GM23338 (cell line): ENCODE results near the gene FASN.

Experiments used
- CREB1 ChIP-seq: fragments of 250-450 bp; sonication (Bioruptor Pico); IDR thresholded peaks from 2 replicates; pipeline ENCODE4 v1.5.0; 2020; ENCODE audit warnings: low read depth, mild to moderate bottlenecking, moderate library complexity
- CTCF ChIP-seq, 2 experiments: fragments of 200-600 bp in 1 of 2; sonication (generic) in 1 of 2; conservative IDR thresholded peaks; 2 replicates each; pipeline versions ENCODE4 v1.5.1 to v1.6.1; 2016 to 2017; ENCODE audit warnings: antibody characterized with exemption in 2 of 2, low read depth in 2 of 2, mild to moderate bottlenecking in 2 of 2, moderate library complexity in 1 of 2
- ETS1 ChIP-seq: IDR thresholded peaks from 2 replicates; pipeline ENCODE4 v1.6.1; 2016; ENCODE audit warnings: antibody characterized with exemption
- EZH2 ChIP-seq: fragments of 200-600 bp; sonication (generic); IDR thresholded peaks from one replicate; pipeline ENCODE4 v1.8.0; 2017; ENCODE audit warnings: antibody characterized with exemption, mild to moderate bottlenecking, low read depth; ENCODE audit not compliant: unreplicated experiment
- EZH2phosphoT487 ChIP-seq: fragments of 200-600 bp; sonication (generic); IDR thresholded peaks from one replicate; pipeline ENCODE4 v1.8.1; 2018; ENCODE audit warnings: antibody characterized with exemption; ENCODE audit not compliant: unreplicated experiment
- JUNB ChIP-seq: IDR thresholded peaks from one replicate; pipeline ENCODE4 v1.6.1; 2016; ENCODE audit warnings: antibody characterized with exemption; ENCODE audit not compliant: unreplicated experiment
- NANOG ChIP-seq: IDR thresholded peaks from 2 replicates; pipeline ENCODE4 v1.6.1; 2016; ENCODE audit warnings: antibody characterized with exemption, borderline replicate concordance
- POLR2AphosphoS5 ChIP-seq: IDR thresholded peaks from 2 replicates; pipeline ENCODE4 v1.6.1; 2016; ENCODE audit warnings: antibody characterized with exemption, low read depth
- ZNF114 ChIP-seq: fragments of 250-450 bp; sonication (Bioruptor Pico); IDR thresholded peaks from 2 replicates; pipeline ENCODE4 v1.5.0; 2020; ENCODE audit warnings: mild to moderate bottlenecking, moderate library complexity
- ZNF331 ChIP-seq: fragments of 250-450 bp; sonication (Bioruptor Pico); IDR thresholded peaks from 2 replicates; pipeline ENCODE4 v1.5.0; 2020; ENCODE audit warnings: low read depth, mild to moderate bottlenecking, moderate library complexity
- TF ChIP-seq, protein P1 (sequence below): IDR thresholded peaks from one replicate; pipeline ENCODE4 v1.6.1; 2018; ENCODE audit warnings: antibody characterized with exemption; ENCODE audit not compliant: unreplicated experiment
- TF ChIP-seq, protein P2 (sequence below): fragments of 250-450 bp; sonication (Bioruptor Pico); IDR thresholded peaks from 2 replicates; pipeline ENCODE4 v1.5.0; 2020; ENCODE audit warnings: mild to moderate bottlenecking, moderate library complexity

GRCh38 chr17:82055023-82055964, 42.7 kb downstream of the FASN start:
- TF ChIP-seq POLR2AphosphoS5 = no peak
- no peak for TF ChIP-seq CTCF (conservative IDR thresholded peaks at IDR 0.05; ENCODE audit: low read depth in 2 of 2)
- TF ChIP-seq EZH2phosphoT487 = no peak
- no peak for TF ChIP-seq EZH2
- TF ChIP-seq, protein P1, sequence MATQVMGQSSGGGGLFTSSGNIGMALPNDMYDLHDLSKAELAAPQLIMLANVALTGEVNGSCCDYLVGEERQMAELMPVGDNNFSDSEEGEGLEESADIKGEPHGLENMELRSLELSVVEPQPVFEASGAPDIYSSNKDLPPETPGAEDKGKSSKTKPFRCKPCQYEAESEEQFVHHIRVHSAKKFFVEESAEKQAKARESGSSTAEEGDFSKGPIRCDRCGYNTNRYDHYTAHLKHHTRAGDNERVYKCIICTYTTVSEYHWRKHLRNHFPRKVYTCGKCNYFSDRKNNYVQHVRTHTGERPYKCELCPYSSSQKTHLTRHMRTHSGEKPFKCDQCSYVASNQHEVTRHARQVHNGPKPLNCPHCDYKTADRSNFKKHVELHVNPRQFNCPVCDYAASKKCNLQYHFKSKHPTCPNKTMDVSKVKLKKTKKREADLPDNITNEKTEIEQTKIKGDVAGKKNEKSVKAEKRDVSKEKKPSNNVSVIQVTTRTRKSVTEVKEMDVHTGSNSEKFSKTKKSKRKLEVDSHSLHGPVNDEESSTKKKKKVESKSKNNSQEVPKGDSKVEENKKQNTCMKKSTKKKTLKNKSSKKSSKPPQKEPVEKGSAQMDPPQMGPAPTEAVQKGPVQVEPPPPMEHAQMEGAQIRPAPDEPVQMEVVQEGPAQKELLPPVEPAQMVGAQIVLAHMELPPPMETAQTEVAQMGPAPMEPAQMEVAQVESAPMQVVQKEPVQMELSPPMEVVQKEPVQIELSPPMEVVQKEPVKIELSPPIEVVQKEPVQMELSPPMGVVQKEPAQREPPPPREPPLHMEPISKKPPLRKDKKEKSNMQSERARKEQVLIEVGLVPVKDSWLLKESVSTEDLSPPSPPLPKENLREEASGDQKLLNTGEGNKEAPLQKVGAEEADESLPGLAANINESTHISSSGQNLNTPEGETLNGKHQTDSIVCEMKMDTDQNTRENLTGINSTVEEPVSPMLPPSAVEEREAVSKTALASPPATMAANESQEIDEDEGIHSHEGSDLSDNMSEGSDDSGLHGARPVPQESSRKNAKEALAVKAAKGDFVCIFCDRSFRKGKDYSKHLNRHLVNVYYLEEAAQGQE = no peak
- TF ChIP-seq NANOG = no peak
- no peak for TF ChIP-seq ETS1
- no peak for TF ChIP-seq CREB1
- no peak for TF ChIP-seq JUNB
- no peak for TF ChIP-seq ZNF331
- TF ChIP-seq ZNF114 = no peak
- TF ChIP-seq, protein P2, sequence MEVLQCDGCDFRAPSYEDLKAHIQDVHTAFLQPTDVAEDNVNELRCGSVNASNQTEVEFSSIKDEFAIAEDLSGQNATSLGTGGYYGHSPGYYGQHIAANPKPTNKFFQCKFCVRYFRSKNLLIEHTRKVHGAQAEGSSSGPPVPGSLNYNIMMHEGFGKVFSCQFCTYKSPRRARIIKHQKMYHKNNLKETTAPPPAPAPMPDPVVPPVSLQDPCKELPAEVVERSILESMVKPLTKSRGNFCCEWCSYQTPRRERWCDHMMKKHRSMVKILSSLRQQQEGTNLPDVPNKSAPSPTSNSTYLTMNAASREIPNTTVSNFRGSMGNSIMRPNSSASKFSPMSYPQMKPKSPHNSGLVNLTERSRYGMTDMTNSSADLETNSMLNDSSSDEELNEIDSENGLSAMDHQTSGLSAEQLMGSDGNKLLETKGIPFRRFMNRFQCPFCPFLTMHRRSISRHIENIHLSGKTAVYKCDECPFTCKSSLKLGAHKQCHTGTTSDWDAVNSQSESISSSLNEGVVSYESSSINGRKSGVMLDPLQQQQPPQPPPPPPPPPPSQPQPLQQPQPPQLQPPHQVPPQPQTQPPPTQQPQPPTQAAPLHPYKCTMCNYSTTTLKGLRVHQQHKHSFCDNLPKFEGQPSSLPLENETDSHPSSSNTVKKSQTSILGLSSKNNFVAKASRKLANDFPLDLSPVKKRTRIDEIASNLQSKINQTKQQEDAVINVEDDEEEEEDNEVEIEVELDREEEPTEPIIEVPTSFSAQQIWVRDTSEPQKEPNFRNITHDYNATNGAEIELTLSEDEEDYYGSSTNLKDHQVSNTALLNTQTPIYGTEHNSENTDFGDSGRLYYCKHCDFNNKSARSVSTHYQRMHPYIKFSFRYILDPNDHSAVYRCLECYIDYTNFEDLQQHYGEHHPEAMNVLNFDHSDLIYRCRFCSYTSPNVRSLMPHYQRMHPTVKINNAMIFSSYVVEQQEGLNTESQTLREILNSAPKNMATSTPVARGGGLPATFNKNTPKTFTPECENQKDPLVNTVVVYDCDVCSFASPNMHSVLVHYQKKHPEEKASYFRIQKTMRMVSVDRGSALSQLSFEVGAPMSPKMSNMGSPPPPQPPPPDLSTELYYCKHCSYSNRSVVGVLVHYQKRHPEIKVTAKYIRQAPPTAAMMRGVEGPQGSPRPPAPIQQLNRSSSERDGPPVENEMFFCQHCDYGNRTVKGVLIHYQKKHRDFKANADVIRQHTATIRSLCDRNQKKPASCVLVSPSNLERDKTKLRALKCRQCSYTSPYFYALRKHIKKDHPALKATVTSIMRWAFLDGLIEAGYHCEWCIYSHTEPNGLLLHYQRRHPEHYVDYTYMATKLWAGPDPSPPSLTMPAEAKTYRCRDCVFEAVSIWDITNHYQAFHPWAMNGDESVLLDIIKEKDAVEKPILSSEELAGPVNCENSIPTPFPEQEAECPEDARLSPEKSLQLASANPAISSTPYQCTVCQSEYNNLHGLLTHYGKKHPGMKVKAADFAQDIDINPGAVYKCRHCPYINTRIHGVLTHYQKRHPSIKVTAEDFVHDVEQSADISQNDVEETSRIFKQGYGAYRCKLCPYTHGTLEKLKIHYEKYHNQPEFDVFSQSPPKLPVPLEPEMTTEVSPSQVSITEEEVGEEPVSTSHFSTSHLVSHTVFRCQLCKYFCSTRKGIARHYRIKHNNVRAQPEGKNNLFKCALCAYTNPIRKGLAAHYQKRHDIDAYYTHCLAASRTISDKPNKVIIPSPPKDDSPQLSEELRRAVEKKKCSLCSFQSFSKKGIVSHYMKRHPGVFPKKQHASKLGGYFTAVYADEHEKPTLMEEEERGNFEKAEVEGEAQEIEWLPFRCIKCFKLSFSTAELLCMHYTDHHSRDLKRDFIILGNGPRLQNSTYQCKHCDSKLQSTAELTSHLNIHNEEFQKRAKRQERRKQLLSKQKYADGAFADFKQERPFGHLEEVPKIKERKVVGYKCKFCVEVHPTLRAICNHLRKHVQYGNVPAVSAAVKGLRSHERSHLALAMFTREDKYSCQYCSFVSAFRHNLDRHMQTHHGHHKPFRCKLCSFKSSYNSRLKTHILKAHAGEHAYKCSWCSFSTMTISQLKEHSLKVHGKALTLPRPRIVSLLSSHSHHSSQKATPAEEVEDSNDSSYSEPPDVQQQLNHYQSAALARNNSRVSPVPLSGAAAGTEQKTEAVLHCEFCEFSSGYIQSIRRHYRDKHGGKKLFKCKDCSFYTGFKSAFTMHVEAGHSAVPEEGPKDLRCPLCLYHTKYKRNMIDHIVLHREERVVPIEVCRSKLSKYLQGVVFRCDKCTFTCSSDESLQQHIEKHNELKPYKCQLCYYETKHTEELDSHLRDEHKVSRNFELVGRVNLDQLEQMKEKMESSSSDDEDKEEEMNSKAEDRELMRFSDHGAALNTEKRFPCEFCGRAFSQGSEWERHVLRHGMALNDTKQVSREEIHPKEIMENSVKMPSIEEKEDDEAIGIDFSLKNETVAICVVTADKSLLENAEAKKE (CRISPR knock-in tag) = no peak
